OCI-LY1 (cell line): ENCODE data around the gene SLIT3.

ENCODE experiments used
- H2AFZ ChIP-seq: fragments of 200-600 bp; sonication (generic), shearing (Covaris generic); 2 replicates; pipeline ENCODE4 v1.6.0; 2014; ENCODE audit warnings: antibody characterized with exemption, mild to moderate bottlenecking, low read length
- H3F3A ChIP-seq: fragments of 200-600 bp; sonication (generic), shearing (Covaris generic); 2 replicates; pipeline ENCODE4 v1.6.0; 2014; ENCODE audit warnings: mild to moderate bottlenecking, antibody characterized with exemption, low read length, moderate library complexity; ENCODE audit not compliant: insufficient read depth
- H3K27ac ChIP-seq: fragments of 200-600 bp; sonication (generic); 2 replicates; pipeline ENCODE4 v1.5.1; 2014; ENCODE audit warnings: low read length, mixed run types, mild to moderate bottlenecking, low read depth; ENCODE audit not compliant: poor library complexity, severe bottlenecking
- H3K27me3 ChIP-seq: fragments of 200-600 bp; sonication (generic); 2 replicates; pipeline ENCODE4 v1.6.0; 2014; ENCODE audit warnings: antibody characterized with exemption, mild to moderate bottlenecking, low read length, moderate library complexity; ENCODE audit not compliant: insufficient read depth
- H3K36me3 ChIP-seq: fragments of 200-600 bp; sonication (generic); 2 replicates; pipeline ENCODE4 v1.6.1; 2014; ENCODE audit warnings: mild to moderate bottlenecking, antibody characterized with exemption, low read length, moderate library complexity, mixed read lengths; ENCODE audit not compliant: insufficient read depth
- H3K4me1 ChIP-seq: fragments of 200-600 bp; sonication (generic); 2 replicates; pipeline ENCODE4 v1.5.1; 2014; ENCODE audit warnings: mild to moderate bottlenecking, low read length, moderate library complexity; ENCODE audit not compliant: insufficient read depth, severe bottlenecking
- H3K4me2 ChIP-seq: fragments of 200-600 bp; sonication (generic), shearing (Covaris generic); 2 replicates; pipeline ENCODE4 v1.6.1; 2014; ENCODE audit warnings: low read length
- H3K4me3 ChIP-seq: fragments of 200-600 bp; sonication (generic); 2 replicates; pipeline ENCODE4 v1.5.1; 2014; ENCODE audit warnings: low read length, low read depth, mild to moderate bottlenecking, mixed read lengths; ENCODE audit not compliant: poor library complexity, severe bottlenecking
- H3K79me2 ChIP-seq: fragments of 200-600 bp; shearing (Covaris generic); 2 replicates; pipeline ENCODE4 v1.6.1; 2016; ENCODE audit warnings: mixed run types, low read length, mixed read lengths; ENCODE audit not compliant: insufficient read depth
- H3K9ac ChIP-seq: fragments of 200-600 bp; sonication (generic), shearing (Covaris generic); 2 replicates; pipeline ENCODE4 v1.6.1; 2014; ENCODE audit warnings: mild to moderate bottlenecking, low read length, mixed read lengths
- H3K9me2 ChIP-seq: fragments of 200-600 bp; sonication (generic), shearing (Covaris generic); 2 replicates; pipeline ENCODE4 v1.6.1; 2014; ENCODE audit warnings: low read depth, mild to moderate bottlenecking, low read length, mixed read lengths
- H3K9me3 ChIP-seq: fragments of 200-600 bp; shearing (Covaris generic); 2 replicates; pipeline ENCODE4 v1.6.1; 2014; ENCODE audit warnings: low read length, mixed read lengths
- H4K20me1 ChIP-seq: fragments of 200-600 bp; sonication (generic), shearing (Covaris generic); 2 replicates; pipeline ENCODE4 v1.6.0; 2016; ENCODE audit warnings: mild to moderate bottlenecking, low read length; ENCODE audit not compliant: insufficient read depth
- EZH2 ChIP-seq: fragments of 200-600 bp; sonication (generic), shearing (Covaris generic); IDR thresholded peaks from 2 replicates; pipeline ENCODE4 v1.8.0; 2017; ENCODE audit warnings: borderline replicate concordance, mixed run types, mild to moderate bottlenecking, antibody characterized with exemption, low read length, moderate library complexity, mixed read lengths
- TF ChIP-seq, protein P1 (sequence below): fragments of 200-600 bp; sonication (generic), shearing (Covaris generic); IDR thresholded peaks from 2 replicates; pipeline ENCODE4 v1.5.1; 2017; ENCODE audit warnings: mild to moderate bottlenecking, antibody characterized with exemption, low read length, moderate library complexity, mixed read lengths

Gene SLIT3

DNA sequence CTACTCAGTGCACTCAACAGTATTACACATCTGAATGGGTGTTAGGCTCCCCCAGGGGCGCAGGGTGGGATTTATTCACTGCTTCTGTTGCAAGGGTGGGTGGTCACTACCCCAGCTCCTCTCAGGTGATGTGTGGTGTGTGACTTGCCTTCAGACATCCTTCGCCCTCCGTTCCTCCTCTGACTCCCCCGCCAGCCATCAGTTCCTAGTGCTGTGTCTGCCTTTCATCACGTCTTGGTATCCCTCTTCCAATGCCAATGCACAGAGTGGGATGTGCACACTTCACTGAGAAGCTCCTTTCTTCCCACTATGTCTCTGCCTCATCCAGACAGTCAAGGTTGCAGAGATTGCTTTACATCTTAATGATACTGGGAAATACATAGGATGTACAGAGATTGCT, 79.4 kb downstream of the SLIT3 start:
- TF ChIP-seq EZH2 = no peak
- no peak overlapping the region for H3K9ac ChIP-seq
- no peaks in the 10 kb centered on the region for H3K9me2 ChIP-seq
- H3K79me2 ChIP-seq = no peaks in the 10 kb centered on the region
- no peak overlapping the region for H3K4me2 ChIP-seq
- no peak overlapping the region for H2AFZ ChIP-seq
- H3K4me3 ChIP-seq = no peak overlapping the region
- H3K27me3 ChIP-seq = no peaks in the 10 kb centered on the region
- H3K27ac ChIP-seq = no peak overlapping the region
- H4K20me1 ChIP-seq = no peaks in the 10 kb centered on the region
- H3K36me3 ChIP-seq = no peaks in the 10 kb centered on the region
- no peaks in the 10 kb centered on the region for H3F3A ChIP-seq
- H3K4me1 ChIP-seq = no peaks in the 10 kb centered on the region
- no peaks in the 10 kb centered on the region for H3K9me3 ChIP-seq

DNA sequence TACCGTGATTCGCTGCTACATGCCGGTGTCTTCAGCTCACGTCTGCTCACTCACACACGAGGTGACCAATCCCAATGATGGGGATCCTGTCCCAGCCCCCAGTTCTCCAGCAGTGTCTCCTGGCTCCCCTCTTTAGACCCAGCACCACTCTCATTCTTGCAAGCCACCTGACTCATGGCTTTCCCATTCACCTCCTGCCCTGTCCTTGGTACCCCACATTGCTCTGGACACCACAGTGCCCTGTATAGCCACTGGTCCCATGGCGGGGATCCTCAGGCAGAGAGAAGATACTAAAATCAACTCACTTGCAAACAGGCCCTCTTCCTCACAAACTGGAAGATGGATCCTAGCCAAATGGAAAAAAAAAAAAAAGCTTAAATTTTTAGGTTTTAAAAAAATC, 81.0 kb downstream of the SLIT3 start:
- Histone ChIP-seq H3K4me1 (no peaks in the 10 kb centered on the region), H3K36me3 (no peaks in the 10 kb centered on the region), H3K4me3 (no peak overlapping the region), H3K4me2 (no peak overlapping the region), H3F3A (no peaks in the 10 kb centered on the region), H3K27ac (no peak overlapping the region), H3K79me2 (no peaks in the 10 kb centered on the region), H3K9me2 (no peaks in the 10 kb centered on the region), H3K27me3 (no peaks in the 10 kb centered on the region), H4K20me1 (no peaks in the 10 kb centered on the region), H3K9me3 (no peaks in the 10 kb centered on the region), H2AFZ (no peak overlapping the region), H3K9ac (no peak overlapping the region)
- TF ChIP-seq, protein P1, sequence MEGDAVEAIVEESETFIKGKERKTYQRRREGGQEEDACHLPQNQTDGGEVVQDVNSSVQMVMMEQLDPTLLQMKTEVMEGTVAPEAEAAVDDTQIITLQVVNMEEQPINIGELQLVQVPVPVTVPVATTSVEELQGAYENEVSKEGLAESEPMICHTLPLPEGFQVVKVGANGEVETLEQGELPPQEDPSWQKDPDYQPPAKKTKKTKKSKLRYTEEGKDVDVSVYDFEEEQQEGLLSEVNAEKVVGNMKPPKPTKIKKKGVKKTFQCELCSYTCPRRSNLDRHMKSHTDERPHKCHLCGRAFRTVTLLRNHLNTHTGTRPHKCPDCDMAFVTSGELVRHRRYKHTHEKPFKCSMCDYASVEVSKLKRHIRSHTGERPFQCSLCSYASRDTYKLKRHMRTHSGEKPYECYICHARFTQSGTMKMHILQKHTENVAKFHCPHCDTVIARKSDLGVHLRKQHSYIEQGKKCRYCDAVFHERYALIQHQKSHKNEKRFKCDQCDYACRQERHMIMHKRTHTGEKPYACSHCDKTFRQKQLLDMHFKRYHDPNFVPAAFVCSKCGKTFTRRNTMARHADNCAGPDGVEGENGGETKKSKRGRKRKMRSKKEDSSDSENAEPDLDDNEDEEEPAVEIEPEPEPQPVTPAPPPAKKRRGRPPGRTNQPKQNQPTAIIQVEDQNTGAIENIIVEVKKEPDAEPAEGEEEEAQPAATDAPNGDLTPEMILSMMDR = no peak
- TF ChIP-seq EZH2 = no peak

DNA sequence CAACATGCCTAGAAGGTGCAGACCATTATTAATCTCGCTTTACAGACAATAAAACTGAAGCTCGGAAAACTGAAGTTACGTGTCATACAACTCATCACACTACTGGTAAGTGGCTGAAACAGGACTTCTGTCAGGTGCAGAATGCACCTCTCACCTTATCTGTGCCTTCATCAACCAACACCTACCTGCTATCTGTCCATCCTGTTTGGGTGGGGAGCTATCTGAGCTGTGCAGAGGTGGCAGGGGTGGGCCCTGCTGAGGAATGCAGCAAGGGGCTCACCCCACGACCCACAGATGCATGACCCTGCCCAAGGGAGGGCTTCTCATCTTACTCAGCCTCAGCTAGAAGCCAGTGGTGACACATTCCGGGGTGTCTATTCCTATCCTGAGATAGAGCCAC, 81.6 kb downstream of the SLIT3 start:
- Histone ChIP-seq H3K9me2 (no peaks in the 10 kb centered on the region), H3K9ac (no peak overlapping the region), H4K20me1 (no peaks in the 10 kb centered on the region), H3K4me1 (no peaks in the 10 kb centered on the region), H3K79me2 (no peaks in the 10 kb centered on the region), H3K4me2 (no peak overlapping the region), H3K27ac (no peak overlapping the region), H3K27me3 (no peaks in the 10 kb centered on the region), H3K4me3 (no peak overlapping the region), H3K9me3 (no peaks in the 10 kb centered on the region), H2AFZ (no peak overlapping the region), H3K36me3 (no peaks in the 10 kb centered on the region), H3F3A (no peaks in the 10 kb centered on the region)
- TF ChIP-seq, protein P1 = no peak
- TF ChIP-seq EZH2 = no peak

DNA sequence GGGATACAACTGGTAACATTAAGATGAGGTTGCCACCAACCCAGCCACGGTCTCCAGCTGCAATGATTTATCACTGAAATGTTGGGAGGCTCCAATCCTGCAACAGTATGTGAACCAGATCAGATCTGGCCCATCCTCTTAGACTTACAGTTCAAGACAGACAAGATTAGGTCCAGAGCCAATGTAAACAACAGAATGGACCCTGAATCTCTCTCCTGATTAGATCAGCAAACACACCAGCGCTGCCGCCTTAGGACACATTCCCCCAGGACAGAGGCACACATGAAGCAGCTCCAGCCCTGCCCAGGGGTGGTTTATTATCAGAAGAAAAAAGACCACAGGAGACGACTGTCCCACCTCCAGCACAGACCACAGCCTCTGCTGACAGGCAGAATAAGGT, 82.1 kb downstream of the SLIT3 start:
- no peaks in the 10 kb centered on the region for H3K9me2 ChIP-seq
- no peak for TF ChIP-seq EZH2
- TF ChIP-seq, protein P1 = no peak
- no peaks in the 10 kb centered on the region for H3K9me3 ChIP-seq
- H3K4me2 ChIP-seq = no peak overlapping the region
- H3K27me3 ChIP-seq = no peaks in the 10 kb centered on the region
- H3K4me3 ChIP-seq = no peak overlapping the region
- H3K79me2 ChIP-seq = no peaks in the 10 kb centered on the region
- H3K9ac ChIP-seq = no peak overlapping the region
- H3K4me1 ChIP-seq = no peaks in the 10 kb centered on the region
- H2AFZ ChIP-seq = no peak overlapping the region
- H4K20me1 ChIP-seq = no peaks in the 10 kb centered on the region
- no peaks in the 10 kb centered on the region for H3K36me3 ChIP-seq
- H3K27ac ChIP-seq = no peak overlapping the region
- no peaks in the 10 kb centered on the region for H3F3A ChIP-seq
